GM23248 (cell line): Measurements from ENCODE around the gene USP10. TPM values are rescaled to one million over a fixed set of nuclear protein-coding genes. Genes with fewer than 3 reads are reported as not detected.

Source experiments
- DNase-seq: peaks from one replicate; pipeline ENCODE4 v3.0.0-alpha.2; 2015
- H2AFZ ChIP-seq: fragments of 200-600 bp; sonication (generic); 2 replicates; pipeline ENCODE4 v1.6.1; 2016; ENCODE audit warnings: antibody characterized with exemption
- H3F3A ChIP-seq: fragments of 200-600 bp; sonication (generic); 2 replicates; pipeline ENCODE4 v1.6.1; 2016; ENCODE audit warnings: mild to moderate bottlenecking, antibody characterized with exemption, mixed run types; ENCODE audit not compliant: insufficient read depth
- H3K27ac ChIP-seq: fragments of 200-600 bp; sonication (generic); 2 replicates; pipeline ENCODE4 v1.5.1; 2016; ENCODE audit warnings: mild to moderate bottlenecking
- H3K27me3 ChIP-seq: fragments of 200-600 bp; sonication (generic); replicated peaks from 2 replicates; pipeline ENCODE4 v1.6.1; 2016; ENCODE audit warnings: mild to moderate bottlenecking; ENCODE audit not compliant: insufficient read depth
- H3K36me3 ChIP-seq: fragments of 200-600 bp; sonication (generic); 2 replicates; pipeline ENCODE4 v1.6.1; 2016; ENCODE audit warnings: low read depth, mild to moderate bottlenecking
- H3K4me1 ChIP-seq: fragments of 200-600 bp; sonication (generic); 2 replicates; pipeline ENCODE4 v1.6.1; 2016; ENCODE audit warnings: mild to moderate bottlenecking; ENCODE audit not compliant: insufficient read depth
- H3K4me2 ChIP-seq: fragments of 200-600 bp; sonication (generic); one replicate; pipeline ENCODE4 v1.6.1; 2016; ENCODE audit warnings: mild to moderate bottlenecking; ENCODE audit not compliant: unreplicated experiment
- H3K4me3 ChIP-seq: fragments of 200-600 bp; sonication (generic); 2 replicates; pipeline ENCODE4 v1.5.1; 2016; ENCODE audit warnings: mild to moderate bottlenecking
- H3K79me2 ChIP-seq: fragments of 200-600 bp; sonication (generic); 2 replicates; pipeline ENCODE4 v1.6.1; 2016; ENCODE audit warnings: mild to moderate bottlenecking; ENCODE audit not compliant: insufficient read depth
- H3K9ac ChIP-seq: fragments of 200-600 bp; sonication (generic); 2 replicates; pipeline ENCODE4 v1.6.1; 2016; ENCODE audit warnings: mild to moderate bottlenecking
- H3K9me2 ChIP-seq: fragments of 200-600 bp; sonication (generic); 2 replicates; pipeline ENCODE4 v1.6.1; 2016; ENCODE audit warnings: mixed run types, mild to moderate bottlenecking, moderate library complexity; ENCODE audit not compliant: insufficient read depth
- H3K9me3 ChIP-seq: fragments of 200-600 bp; sonication (generic); one replicate; pipeline ENCODE4 v1.6.1; 2017; ENCODE audit warnings: low read depth
- H4K20me1 ChIP-seq: fragments of 200-600 bp; sonication (generic); 2 replicates; pipeline ENCODE4 v1.6.0; 2016; ENCODE audit not compliant: insufficient read depth
- EZH2 ChIP-seq: fragments of 200-600 bp; sonication (generic); IDR thresholded peaks from 2 replicates; pipeline ENCODE4 v1.6.1; 2018; ENCODE audit warnings: antibody characterized with exemption, mild to moderate bottlenecking; ENCODE audit not compliant: insufficient read depth, poor library complexity, severe bottlenecking
- EZH2phosphoT487 ChIP-seq: fragments of 200-600 bp; sonication (generic); IDR thresholded peaks from 2 replicates; pipeline ENCODE4 v1.6.1; 2018; ENCODE audit warnings: antibody characterized with exemption, moderate library complexity, mild to moderate bottlenecking, low read depth; ENCODE audit not compliant: insufficient read depth
- WGBS, 2 experiments: methylation state at CpG; one replicate each; pipeline ENCODE4 v1.1.6; 2015 to 2017; ENCODE audit warnings: low lambda C conversion rate in 2 of 2, low coverage in 1 of 2; ENCODE audit errors: missing lambda C conversion rate in 2 of 2; 5-methylcytosine and 5-hydroxymethylcytosine counted together
- in situ Hi-C: fragments of 300-500 bp; cut with MboI; formaldehyde crosslinking; loops from 2 replicates; pipeline ENCODE4 v1.15.0; 2020
- polyA plus RNA-seq: library from polyadenylated mRNA; unstranded; fragments of >200 nt; fragmentation: Nextera tagmentation; extraction: Ambion mirVana; gene quantifications from 2 replicates; pipeline ENCODE4 v1.2.1, GENCODE V29; 2016
- total RNA-seq: library from RNA; depleted of rRNA; stranded (reverse); fragments of >200 nt; shearing (Covaris generic); gene quantifications from 2 replicates; pipeline ENCODE4 v1.2.3, GENCODE V29; 2014

Gene USP10
- total and polyA plus RNA-seq, 2 experiments from 2014 or later, result 48.3 to 74.0 TPM

DNA sequence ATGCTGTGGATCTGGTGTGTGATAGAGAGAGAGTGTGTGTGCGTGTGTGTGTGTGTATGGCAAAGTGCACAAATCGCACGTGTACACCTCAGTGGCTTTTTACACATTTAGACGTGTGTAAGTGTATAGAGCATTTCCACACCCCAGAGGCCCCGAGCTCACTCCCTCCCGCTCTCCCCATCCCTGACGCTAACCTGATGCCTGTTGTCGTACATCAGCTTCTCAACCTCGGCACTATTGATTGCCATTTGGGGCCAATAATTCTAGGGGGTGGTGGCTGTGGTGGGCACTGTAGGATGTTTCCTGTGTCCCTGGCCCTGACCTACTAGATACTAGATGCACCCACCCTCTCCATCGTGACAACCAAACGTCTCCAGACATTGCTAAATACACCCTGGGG, 89.6 kb downstream of the USP10 start:
- no peaks in the 10 kb centered on the region for H3K9me3 ChIP-seq
- peak overlapping the region; percentile 95 for H3K27ac ChIP-seq
- peak overlapping the region; percentile 78 for H3K9ac ChIP-seq
- H3K79me2 ChIP-seq, result no peaks in the 10 kb centered on the region
- no peak overlapping the region for H2AFZ ChIP-seq
- H3K4me1 ChIP-seq, result peaks cover 16% of the 10 kb centered on the region
- no peaks in the 10 kb centered on the region for H3K36me3 ChIP-seq
- no peak for DNase-seq
- 11% methylated on average over 10 to 11 of the region's 11 CpGs for WGBS, 2 experiments
- in situ Hi-C loops, result no loop called here
- peak overlapping the region; percentile 41 for H3K4me2 ChIP-seq
- H3K4me3 ChIP-seq, result peak overlapping the region; percentile 17
- H3K9me2 ChIP-seq, result no peaks in the 10 kb centered on the region
- no peaks in the 10 kb centered on the region for H4K20me1 ChIP-seq
- no peaks in the 10 kb centered on the region for H3K27me3 ChIP-seq
- TF ChIP-seq EZH2phosphoT487 (no peak), EZH2 (no peak)
- peaks cover 27% of the 10 kb centered on the region for H3F3A ChIP-seq

DNA sequence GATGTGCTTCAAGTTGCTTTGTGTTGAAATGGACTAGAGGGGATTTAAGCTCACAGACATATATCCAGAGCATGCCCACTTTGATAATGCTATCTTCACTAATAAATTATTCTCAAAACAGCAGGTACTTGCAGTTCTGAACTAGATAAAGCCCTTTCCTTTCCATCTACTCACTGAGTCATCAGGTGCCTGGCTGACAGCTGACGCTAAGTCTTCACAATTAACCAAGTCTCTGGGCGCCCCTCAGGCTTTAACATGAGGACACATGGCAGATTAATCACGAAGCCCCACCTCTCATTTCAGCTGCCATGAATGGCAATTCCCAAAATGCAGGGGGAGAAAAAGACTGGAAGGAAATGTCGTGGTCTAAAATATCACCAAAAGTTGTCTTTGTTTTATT, 90.5 kb downstream of the USP10 start:
- Histone ChIP-seq H3K27me3 (no peaks in the 10 kb centered on the region), H3K9ac (0 out of 2 replicates have a peak overlapping the region, but pooled peaks have one; percentile 78), H3K79me2 (no peaks in the 10 kb centered on the region), H2AFZ (no peak overlapping the region), H3K9me2 (no peaks in the 10 kb centered on the region), H3F3A (peaks cover 27% of the 10 kb centered on the region), H3K27ac (no peak overlapping the region), H3K4me3 (no peak overlapping the region), H3K4me1 (peaks cover 20% of the 10 kb centered on the region), H3K9me3 (no peaks in the 10 kb centered on the region), H3K4me2 (no peak overlapping the region), H3K36me3 (no peaks in the 10 kb centered on the region), H4K20me1 (no peaks in the 10 kb centered on the region)
- WGBS, 2 experiments, result 93 to 97% methylated on average over 4 of the region's 4 CpGs
- TF ChIP-seq EZH2, result no peak
- TF ChIP-seq EZH2phosphoT487, result no peak
- in situ Hi-C loops, result no loop called here
- no peak for DNase-seq

DNA sequence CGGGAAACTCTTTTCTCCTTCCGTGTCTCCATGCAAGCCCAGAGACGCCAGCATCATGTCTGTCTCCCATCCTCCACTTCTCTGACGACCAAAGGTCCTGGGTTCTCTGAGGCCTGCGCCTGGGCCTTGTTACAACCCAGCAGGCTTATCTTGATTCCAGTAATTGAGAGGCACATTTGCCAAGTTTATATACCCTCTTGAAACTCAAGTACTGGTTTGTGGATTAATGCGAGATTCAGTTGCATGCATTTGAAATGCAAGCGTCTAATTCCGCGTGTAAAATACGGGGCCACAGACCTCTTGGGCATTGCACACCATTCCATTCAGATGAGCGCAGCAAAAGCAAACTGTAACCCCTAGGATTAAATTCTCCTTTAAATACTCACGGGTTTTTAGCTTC, 91.3 kb downstream of the USP10 start:
- no peaks in the 10 kb centered on the region for H3K9me3 ChIP-seq
- no peak overlapping the region for H3K9ac ChIP-seq
- no peak overlapping the region for H3K4me2 ChIP-seq
- in situ Hi-C loops, result no loop called here
- H3K27me3 ChIP-seq, result no peaks in the 10 kb centered on the region
- H3F3A ChIP-seq, result peaks cover 27% of the 10 kb centered on the region
- no peak overlapping the region for H3K4me3 ChIP-seq
- no peak overlapping the region for H3K27ac ChIP-seq
- H3K79me2 ChIP-seq, result no peaks in the 10 kb centered on the region
- H2AFZ ChIP-seq, result no peak overlapping the region
- H4K20me1 ChIP-seq, result no peaks in the 10 kb centered on the region
- TF ChIP-seq EZH2phosphoT487, result no peak
- TF ChIP-seq EZH2, result no peak
- no peak for DNase-seq
- no peaks in the 10 kb centered on the region for H3K36me3 ChIP-seq
- H3K4me1 ChIP-seq, result peaks cover 22% of the 10 kb centered on the region
- 97 to 98% methylated on average over 12 of the region's 12 CpGs for WGBS, 2 experiments
- no peaks in the 10 kb centered on the region for H3K9me2 ChIP-seq

DNA sequence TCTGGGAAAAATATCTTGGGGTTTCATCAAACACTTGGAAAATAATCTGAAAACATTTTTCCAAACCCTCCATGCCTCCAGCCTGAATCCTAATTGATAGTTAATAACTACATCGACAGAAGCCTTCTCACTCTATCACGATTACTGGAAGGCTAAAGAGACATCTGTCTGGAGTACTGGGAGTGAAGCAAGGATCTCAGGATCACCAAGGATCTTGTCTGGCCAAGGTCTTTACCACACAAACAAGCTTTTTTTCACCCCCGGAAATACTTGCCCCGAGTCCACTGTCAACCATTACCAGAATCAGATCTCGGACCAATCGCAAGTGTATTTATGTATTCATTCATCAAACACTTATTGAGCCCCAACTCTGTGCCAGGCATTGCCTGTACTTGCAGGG, 91.7 kb downstream of the USP10 start:
- DNase-seq, result no peak
- H3K4me2 ChIP-seq, result no peak overlapping the region
- no peak overlapping the region for H3K4me3 ChIP-seq
- H3K27me3 ChIP-seq, result no peaks in the 10 kb centered on the region
- H4K20me1 ChIP-seq, result no peaks in the 10 kb centered on the region
- no peak overlapping the region for H3K9ac ChIP-seq
- no peaks in the 10 kb centered on the region for H3K9me3 ChIP-seq
- no peaks in the 10 kb centered on the region for H3K9me2 ChIP-seq
- H3K36me3 ChIP-seq, result no peaks in the 10 kb centered on the region
- no peak overlapping the region for H3K27ac ChIP-seq
- no peak for TF ChIP-seq EZH2phosphoT487
- no peak for TF ChIP-seq EZH2
- peaks cover 22% of the 10 kb centered on the region for H3K4me1 ChIP-seq
- H2AFZ ChIP-seq, result no peak overlapping the region
- 81 to 84% methylated on average over 6 of the region's 6 CpGs for WGBS, 2 experiments
- no peaks in the 10 kb centered on the region for H3K79me2 ChIP-seq
- H3F3A ChIP-seq, result peaks cover 27% of the 10 kb centered on the region
- in situ Hi-C loops, result no loop called here

DNA sequence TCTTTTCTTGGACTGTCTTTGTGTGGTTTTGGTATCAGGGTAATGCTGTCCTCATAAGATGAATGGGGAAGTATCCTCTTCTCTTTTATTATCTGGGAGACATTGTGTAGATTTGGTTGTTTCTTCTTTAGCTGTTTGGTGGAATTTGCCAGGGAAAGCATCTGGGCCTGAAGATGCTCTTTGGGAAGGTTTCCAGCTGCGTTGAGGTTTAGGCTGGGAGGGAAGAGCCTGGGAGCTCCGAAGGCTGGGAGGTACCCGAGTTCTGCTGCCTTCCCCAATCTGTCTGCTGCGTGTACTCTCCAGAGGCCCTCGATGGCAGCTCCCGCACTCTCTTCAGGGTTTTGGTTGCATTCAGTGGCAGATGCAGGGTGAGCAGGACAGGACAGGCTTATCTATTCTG, 94.4 kb downstream of the USP10 start:
- in situ Hi-C loops, result no loop called here
- no peak for DNase-seq
- Histone ChIP-seq H3K9me2 (no peaks in the 10 kb centered on the region), H3K4me3 (no peak overlapping the region), H3K79me2 (no peaks in the 10 kb centered on the region), H3K4me2 (no peak overlapping the region), H3K9ac (no peak overlapping the region), H4K20me1 (no peaks in the 10 kb centered on the region), H2AFZ (no peak overlapping the region), H3F3A (peaks cover 11% of the 10 kb centered on the region), H3K9me3 (no peaks in the 10 kb centered on the region), H3K36me3 (no peaks in the 10 kb centered on the region), H3K27me3 (no peaks in the 10 kb centered on the region), H3K4me1 (peaks cover 14% of the 10 kb centered on the region), H3K27ac (no peak overlapping the region)
- TF ChIP-seq EZH2 (no peak), EZH2phosphoT487 (no peak)
- WGBS, 2 experiments, result 44 to 47% methylated on average over 6 of the region's 6 CpGs
